Right lobe of liver (tissue), 6 donors: ENCODE results near the gene DAAM1. TPM values are rescaled to one million over a fixed set of nuclear protein-coding genes. Genes with fewer than 3 reads are reported as not detected.

ENCODE experiments used
- ATAC-seq, 4 donors: fragments of 200-7000 bp; cut with Tn5 transposase; one replicate each; pipeline ENCODE4 v1.9.1; 2020; ENCODE audit warnings: mild to moderate bottlenecking in 4 of 4, moderate library complexity in 4 of 4
- DNase-seq, 3 donors: peaks; one replicate each; pipeline ENCODE4 v3.0.0-alpha.2; 2020
- H3K27ac ChIP-seq, 3 donors: fragments of 200-600 bp; one replicate each; pipeline ENCODE4 v1.8.0; 2022
- H3K27me3 ChIP-seq, 2 donors: fragments of 200-600 bp; one replicate each; pipeline ENCODE4 v1.8.0; 2022
- H3K36me3 ChIP-seq, 4 donors: fragments of 200-600 bp; sonication (generic) in 1 of 4; one replicate each; pipeline versions ENCODE4 v1.5.1 to v1.8.0; 2017 to 2022; ENCODE audit warnings: control low read depth in 1 of 4
- H3K4me1 ChIP-seq, 4 donors: fragments of 200-600 bp; sonication (generic) in 1 of 4; one replicate each; pipeline versions ENCODE4 v1.5.1 to v1.8.0; 2017 to 2022; ENCODE audit warnings: control low read depth in 1 of 4
- H3K4me3 ChIP-seq, 3 donors: fragments of 200-600 bp; one replicate each; pipeline ENCODE4 v1.8.0; 2022
- H3K9me3 ChIP-seq, 4 donors: fragments of 200-600 bp; sonication (generic) in 1 of 4; one replicate each; pipeline versions ENCODE4 v1.5.1 to v1.8.0; 2017 to 2022; ENCODE audit warnings: control low read depth in 1 of 4
- CTCF ChIP-seq, 4 donors: fragments of 200-600 bp in 3 of 4; fragments of 450-650 bp in 1 of 4; IDR thresholded peaks; one replicate each; pipeline versions ENCODE4 v1.5.1 to v1.8.0; 2016 to 2022; ENCODE audit warnings: antibody characterized with exemption in 4 of 4, mild to moderate bottlenecking in 2 of 4
- POLR2A ChIP-seq: fragments of 450-650 bp; IDR thresholded peaks from one replicate; pipeline ENCODE4 v1.6.1; 2017; ENCODE audit warnings: antibody characterized with exemption, mild to moderate bottlenecking
- WGBS: methylation state at CpG from one replicate; pipeline ENCODE4 v1.1.6; 2018; ENCODE audit warnings: low coverage, low lambda C conversion rate; ENCODE audit not compliant: insufficient coverage; ENCODE audit errors: missing lambda C conversion rate; 5-methylcytosine and 5-hydroxymethylcytosine counted together
- intact Hi-C, 2 donors: fragments of 100-400 bp; cut with DNase I; formaldehyde crosslinking; loops; one replicate each; pipeline versions ENCODE4 v1.11.2 to v1.14.1; 2022
- total RNA-seq, 6 experiments: library from RNA; depleted of rRNA in 2 of 6; stranded (reverse); fragments of >200 nt in 2 of 6; fragmentation: NEBNext Ultra II Directional in 3 of 6; extraction: Animal tissue kit (Norgen Biotek cat#: 25700) in 3 of 6; gene quantifications; one replicate each; pipeline versions ENCODE4 v1.1.0 to v1.2.4, GENCODE V29; 2016 to 2023
- donor health status: DM: no; HTN: yes; CAD: no.
- donor health status: DM: no; HTN: no; CAD: no.
- donor health status: DM: no; HTN: no; CAD: no.
- donor health status: DM: no; HTN: yes; CAD: no.
- donor health status: DM: no; HTN: yes; CAD: no.

Gene DAAM1
- total RNA-seq, 6 experiments from 2014 or later: 17.2 to 43.6 (median 25.3) TPM

- peaks cover 0 to 27% (median 7%) of the 10 kb centered on the region in 4 donors for H3K4me1 ChIP-seq
- no peak overlapping the region for H3K4me3 ChIP-seq
- intact Hi-C loops: no loop called here
- ATAC-seq: peak in 2 of 4 donors; percentile 51 to 59
- H3K27ac ChIP-seq: peak overlapping the region; percentile 4 to 24 (median 10)
- DNase-seq: no peak
- no peaks in the 10 kb centered on the region for H3K27me3 ChIP-seq
- H3K36me3 ChIP-seq: peaks cover 0 to 21% (median 1%) of the 10 kb centered on the region in 4 donors
- TF ChIP-seq POLR2A: no peak
- TF ChIP-seq CTCF (IDR thresholded peaks at IDR 0.05): no peak
- H3K9me3 ChIP-seq: no peaks in the 10 kb centered on the region
Observed at GRCh38 chr14:59336098-59336497, 147.6 kb downstream of the DAAM1 start.

GRCh38 chr14:59336706-59337105 is 148.2 kb downstream of the DAAM1 start:
- Histone ChIP-seq H3K9me3 (no peaks in the 10 kb centered on the region), H3K27me3 (no peaks in the 10 kb centered on the region), H3K4me3 (no peak overlapping the region), H3K36me3 (peaks cover 0 to 16% (median 1%) of the 10 kb centered on the region in 4 donors), H3K27ac (peak overlapping the region; percentile 4 to 24 (median 10)), H3K4me1 (peaks cover 0 to 27% (median 7%) of the 10 kb centered on the region in 4 donors)
- DNase-seq (no peak), ATAC-seq (no peak)
- WGBS: 58% methylated on average over 3 of the region's 3 CpGs
- intact Hi-C loops: no loop called here
- TF ChIP-seq POLR2A: no peak
- TF ChIP-seq CTCF (IDR thresholded peaks at IDR 0.05): no peak

GRCh38 chr14:59337141-59337611 is 148.7 kb downstream of the DAAM1 start:
- peak; percentile 19 to 35 (median 32) for ATAC-seq
- WGBS: 62% methylated on average over 4 of the region's 4 CpGs
- Histone ChIP-seq H3K27me3 (no peaks in the 10 kb centered on the region), H3K27ac (peak overlapping the region; percentile 4 to 24 (median 10)), H3K4me3 (no peak overlapping the region), H3K9me3 (no peaks in the 10 kb centered on the region), H3K4me1 (peaks cover 0 to 27% (median 7%) of the 10 kb centered on the region in 4 donors), H3K36me3 (peaks cover 0 to 11% (median 0%) of the 10 kb centered on the region in 4 donors)
- peak in 1 of 3 donors; percentile 46 for DNase-seq
- intact Hi-C loops: no loop called here
- no peak for TF ChIP-seq CTCF (IDR thresholded peaks at IDR 0.05)
- no peak for TF ChIP-seq POLR2A

GRCh38 chr14:59338761-59339160 is 150.3 kb downstream of the DAAM1 start:
- Histone ChIP-seq H3K36me3 (peaks cover 0 to 10% (median 0%) of the 10 kb centered on the region in 4 donors), H3K9me3 (no peaks in the 10 kb centered on the region), H3K27ac (no peak overlapping the region), H3K27me3 (no peaks in the 10 kb centered on the region), H3K4me3 (no peak overlapping the region), H3K4me1 (peaks cover 0 to 16% (median 4%) of the 10 kb centered on the region in 4 donors)
- ATAC-seq (no peak), DNase-seq (no peak)
- WGBS: 98% methylated on average over 3 of the region's 3 CpGs
- intact Hi-C loops: no loop called here
- TF ChIP-seq CTCF (IDR thresholded peaks at IDR 0.05) (no peak), POLR2A (no peak)
